ENCODE results near the gene OSBPL6. TPM values are rescaled to one million over a fixed set of nuclear protein-coding genes. Genes with fewer than 3 reads are reported as not detected.

The OSBPL6 gene
- total and polyA plus RNA-seq, 9 of the 15 experiments (the other 6 are each of a cell fraction or from before 2014, with no cell fraction given) = 3.4 to 12.7 (median 9.3) TPM

- peak; percentile 44; the same call in 2 of the 3 replicates for ATAC-seq
- no peaks in the 10 kb centered on the region for H3K79me2 ChIP-seq (ENCODE audit: control insufficient read depth, insufficient read depth, low read length)
- H4K20me1 ChIP-seq (replicated peaks; ENCODE audit: control insufficient read depth, insufficient read depth, low read length) = no peaks in the 10 kb centered on the region
- DNase-seq (ENCODE audit: extremely low read depth in 1 of 4, low spot score in 3 of 4) = no peak
- FAIRE-seq = no peak
- no peaks in the 10 kb centered on the region for H3K4me1 ChIP-seq (replicated peaks in 1 of 2; ENCODE audit: control insufficient read depth in 2 of 2, insufficient read depth in 2 of 2, low read length in 2 of 2)
- H3K9me1 ChIP-seq (ENCODE audit: control insufficient read depth, insufficient read depth, low read length) = no peaks in the 10 kb centered on the region
- H3K9ac ChIP-seq (ENCODE audit: insufficient read depth in 1 of 2, low read depth in 2 of 2, low read length in 2 of 2) = no peak overlapping the region
- in situ Hi-C loops (cut with MboI) = no loop called here
- no peak overlapping the region for H3K4me3 ChIP-seq
- no peak overlapping the region for H3K4me2 ChIP-seq (ENCODE audit: insufficient read depth, low read length)
- H3K27me3 ChIP-seq (ENCODE audit: control insufficient read depth in 2 of 2, insufficient read depth in 2 of 2, low read length in 2 of 2) = no peaks in the 10 kb centered on the region
- H2AFZ ChIP-seq (ENCODE audit: low read depth, low read length) = no peak overlapping the region
- ChIA-PET POLR2A (interaction anchor here (0.6 to 2.2 kb wide), 3 partner anchors 11 to 81 kb away, joined by 3 to 8 read pairs (median 4); no protein-coding TSS in a partner anchor), CTCF (ENCODE audit: low intra/inter-chr PET ratio) (no interaction called here)
- BruUV-seq (replicated peaks) = no TSS peak
- no peaks in the 10 kb centered on the region for H3K9me3 ChIP-seq (replicated peaks; ENCODE audit: control insufficient read depth, insufficient read depth, low read depth, low read length)
- intact Hi-C loops (cut with micrococcal nuclease) = no loop called here
- 36% methylated on average over 8 of the region's 8 CpGs for WGBS (ENCODE audit: insufficient coverage, low coverage, missing lambda C conversion rate)
- H3K27ac ChIP-seq (ENCODE audit: extremely low read depth, low read depth, low read length) = no peak overlapping the region
- H3K36me3 ChIP-seq (ENCODE audit: control insufficient read depth, insufficient read depth, low read length) = no peaks in the 10 kb centered on the region
- TF ChIP-seq, protein P1, sequence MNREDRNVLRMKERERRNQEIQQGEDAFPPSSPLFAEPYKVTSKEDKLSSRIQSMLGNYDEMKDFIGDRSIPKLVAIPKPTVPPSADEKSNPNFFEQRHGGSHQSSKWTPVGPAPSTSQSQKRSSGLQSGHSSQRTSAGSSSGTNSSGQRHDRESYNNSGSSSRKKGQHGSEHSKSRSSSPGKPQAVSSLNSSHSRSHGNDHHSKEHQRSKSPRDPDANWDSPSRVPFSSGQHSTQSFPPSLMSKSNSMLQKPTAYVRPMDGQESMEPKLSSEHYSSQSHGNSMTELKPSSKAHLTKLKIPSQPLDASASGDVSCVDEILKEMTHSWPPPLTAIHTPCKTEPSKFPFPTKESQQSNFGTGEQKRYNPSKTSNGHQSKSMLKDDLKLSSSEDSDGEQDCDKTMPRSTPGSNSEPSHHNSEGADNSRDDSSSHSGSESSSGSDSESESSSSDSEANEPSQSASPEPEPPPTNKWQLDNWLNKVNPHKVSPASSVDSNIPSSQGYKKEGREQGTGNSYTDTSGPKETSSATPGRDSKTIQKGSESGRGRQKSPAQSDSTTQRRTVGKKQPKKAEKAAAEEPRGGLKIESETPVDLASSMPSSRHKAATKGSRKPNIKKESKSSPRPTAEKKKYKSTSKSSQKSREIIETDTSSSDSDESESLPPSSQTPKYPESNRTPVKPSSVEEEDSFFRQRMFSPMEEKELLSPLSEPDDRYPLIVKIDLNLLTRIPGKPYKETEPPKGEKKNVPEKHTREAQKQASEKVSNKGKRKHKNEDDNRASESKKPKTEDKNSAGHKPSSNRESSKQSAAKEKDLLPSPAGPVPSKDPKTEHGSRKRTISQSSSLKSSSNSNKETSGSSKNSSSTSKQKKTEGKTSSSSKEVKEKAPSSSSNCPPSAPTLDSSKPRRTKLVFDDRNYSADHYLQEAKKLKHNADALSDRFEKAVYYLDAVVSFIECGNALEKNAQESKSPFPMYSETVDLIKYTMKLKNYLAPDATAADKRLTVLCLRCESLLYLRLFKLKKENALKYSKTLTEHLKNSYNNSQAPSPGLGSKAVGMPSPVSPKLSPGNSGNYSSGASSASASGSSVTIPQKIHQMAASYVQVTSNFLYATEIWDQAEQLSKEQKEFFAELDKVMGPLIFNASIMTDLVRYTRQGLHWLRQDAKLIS (CRISPR knock-in tag; IDR thresholded peaks at IDR 0.05) = no peak
- no peak for TF ChIP-seq SIN3B (IDR thresholded peaks at IDR 0.05; ENCODE audit: low read depth)
- no peak for TF ChIP-seq COPS2 (conservative IDR thresholded peaks at IDR 0.05)
- TF ChIP-seq, protein P2, sequence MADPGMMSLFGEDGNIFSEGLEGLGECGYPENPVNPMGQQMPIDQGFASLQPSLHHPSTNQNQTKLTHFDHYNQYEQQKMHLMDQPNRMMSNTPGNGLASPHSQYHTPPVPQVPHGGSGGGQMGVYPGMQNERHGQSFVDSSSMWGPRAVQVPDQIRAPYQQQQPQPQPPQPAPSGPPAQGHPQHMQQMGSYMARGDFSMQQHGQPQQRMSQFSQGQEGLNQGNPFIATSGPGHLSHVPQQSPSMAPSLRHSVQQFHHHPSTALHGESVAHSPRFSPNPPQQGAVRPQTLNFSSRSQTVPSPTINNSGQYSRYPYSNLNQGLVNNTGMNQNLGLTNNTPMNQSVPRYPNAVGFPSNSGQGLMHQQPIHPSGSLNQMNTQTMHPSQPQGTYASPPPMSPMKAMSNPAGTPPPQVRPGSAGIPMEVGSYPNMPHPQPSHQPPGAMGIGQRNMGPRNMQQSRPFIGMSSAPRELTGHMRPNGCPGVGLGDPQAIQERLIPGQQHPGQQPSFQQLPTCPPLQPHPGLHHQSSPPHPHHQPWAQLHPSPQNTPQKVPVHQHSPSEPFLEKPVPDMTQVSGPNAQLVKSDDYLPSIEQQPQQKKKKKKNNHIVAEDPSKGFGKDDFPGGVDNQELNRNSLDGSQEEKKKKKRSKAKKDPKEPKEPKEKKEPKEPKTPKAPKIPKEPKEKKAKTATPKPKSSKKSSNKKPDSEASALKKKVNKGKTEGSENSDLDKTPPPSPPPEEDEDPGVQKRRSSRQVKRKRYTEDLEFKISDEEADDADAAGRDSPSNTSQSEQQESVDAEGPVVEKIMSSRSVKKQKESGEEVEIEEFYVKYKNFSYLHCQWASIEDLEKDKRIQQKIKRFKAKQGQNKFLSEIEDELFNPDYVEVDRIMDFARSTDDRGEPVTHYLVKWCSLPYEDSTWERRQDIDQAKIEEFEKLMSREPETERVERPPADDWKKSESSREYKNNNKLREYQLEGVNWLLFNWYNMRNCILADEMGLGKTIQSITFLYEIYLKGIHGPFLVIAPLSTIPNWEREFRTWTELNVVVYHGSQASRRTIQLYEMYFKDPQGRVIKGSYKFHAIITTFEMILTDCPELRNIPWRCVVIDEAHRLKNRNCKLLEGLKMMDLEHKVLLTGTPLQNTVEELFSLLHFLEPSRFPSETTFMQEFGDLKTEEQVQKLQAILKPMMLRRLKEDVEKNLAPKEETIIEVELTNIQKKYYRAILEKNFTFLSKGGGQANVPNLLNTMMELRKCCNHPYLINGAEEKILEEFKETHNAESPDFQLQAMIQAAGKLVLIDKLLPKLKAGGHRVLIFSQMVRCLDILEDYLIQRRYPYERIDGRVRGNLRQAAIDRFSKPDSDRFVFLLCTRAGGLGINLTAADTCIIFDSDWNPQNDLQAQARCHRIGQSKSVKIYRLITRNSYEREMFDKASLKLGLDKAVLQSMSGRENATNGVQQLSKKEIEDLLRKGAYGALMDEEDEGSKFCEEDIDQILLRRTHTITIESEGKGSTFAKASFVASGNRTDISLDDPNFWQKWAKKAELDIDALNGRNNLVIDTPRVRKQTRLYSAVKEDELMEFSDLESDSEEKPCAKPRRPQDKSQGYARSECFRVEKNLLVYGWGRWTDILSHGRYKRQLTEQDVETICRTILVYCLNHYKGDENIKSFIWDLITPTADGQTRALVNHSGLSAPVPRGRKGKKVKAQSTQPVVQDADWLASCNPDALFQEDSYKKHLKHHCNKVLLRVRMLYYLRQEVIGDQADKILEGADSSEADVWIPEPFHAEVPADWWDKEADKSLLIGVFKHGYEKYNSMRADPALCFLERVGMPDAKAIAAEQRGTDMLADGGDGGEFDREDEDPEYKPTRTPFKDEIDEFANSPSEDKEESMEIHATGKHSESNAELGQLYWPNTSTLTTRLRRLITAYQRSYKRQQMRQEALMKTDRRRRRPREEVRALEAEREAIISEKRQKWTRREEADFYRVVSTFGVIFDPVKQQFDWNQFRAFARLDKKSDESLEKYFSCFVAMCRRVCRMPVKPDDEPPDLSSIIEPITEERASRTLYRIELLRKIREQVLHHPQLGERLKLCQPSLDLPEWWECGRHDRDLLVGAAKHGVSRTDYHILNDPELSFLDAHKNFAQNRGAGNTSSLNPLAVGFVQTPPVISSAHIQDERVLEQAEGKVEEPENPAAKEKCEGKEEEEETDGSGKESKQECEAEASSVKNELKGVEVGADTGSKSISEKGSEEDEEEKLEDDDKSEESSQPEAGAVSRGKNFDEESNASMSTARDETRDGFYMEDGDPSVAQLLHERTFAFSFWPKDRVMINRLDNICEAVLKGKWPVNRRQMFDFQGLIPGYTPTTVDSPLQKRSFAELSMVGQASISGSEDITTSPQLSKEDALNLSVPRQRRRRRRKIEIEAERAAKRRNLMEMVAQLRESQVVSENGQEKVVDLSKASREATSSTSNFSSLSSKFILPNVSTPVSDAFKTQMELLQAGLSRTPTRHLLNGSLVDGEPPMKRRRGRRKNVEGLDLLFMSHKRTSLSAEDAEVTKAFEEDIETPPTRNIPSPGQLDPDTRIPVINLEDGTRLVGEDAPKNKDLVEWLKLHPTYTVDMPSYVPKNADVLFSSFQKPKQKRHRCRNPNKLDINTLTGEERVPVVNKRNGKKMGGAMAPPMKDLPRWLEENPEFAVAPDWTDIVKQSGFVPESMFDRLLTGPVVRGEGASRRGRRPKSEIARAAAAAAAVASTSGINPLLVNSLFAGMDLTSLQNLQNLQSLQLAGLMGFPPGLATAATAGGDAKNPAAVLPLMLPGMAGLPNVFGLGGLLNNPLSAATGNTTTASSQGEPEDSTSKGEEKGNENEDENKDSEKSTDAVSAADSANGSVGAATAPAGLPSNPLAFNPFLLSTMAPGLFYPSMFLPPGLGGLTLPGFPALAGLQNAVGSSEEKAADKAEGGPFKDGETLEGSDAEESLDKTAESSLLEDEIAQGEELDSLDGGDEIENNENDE (IDR thresholded peaks at IDR 0.05; ENCODE audit: low read depth, low read length) = no peak
- TF ChIP-seq PHTF2 (CRISPR knock-in tag; IDR thresholded peaks at IDR 0.05) = no peak
- no peak for TF ChIP-seq GATAD2B (IDR thresholded peaks at IDR 0.05; ENCODE audit: borderline replicate concordance)
These were observed 136.1 kb downstream of the OSBPL6 start for GRCh38 chr2:178330175-178331017.
